Left colon (tissue), 2 donors: ENCODE measurements around the gene ECE1. TPM values are rescaled to one million over a fixed set of nuclear protein-coding genes. Genes with fewer than 3 reads are reported as not detected.
"Not testable (repeated sequence)": the region's sequence is repeated elsewhere in the genome, so short reads cannot be mapped to it uniquely, and the experiment has no call there.

Experiments
- ATAC-seq: fragments of 200-7000 bp; cut with Tn5 transposase; one replicate; pipeline ENCODE4 v1.9.1; 2020; ENCODE audit warnings: mild to moderate bottlenecking, moderate library complexity
- DNase-seq, 2 donors: peaks; one replicate each; pipeline ENCODE4 v3.0.0-alpha.2; 2020
- intact Hi-C, 2 donors: fragments of 100-400 bp; cut with DNase I in 1 of 2; cut with micrococcal nuclease in 1 of 2; formaldehyde crosslinking; loops; one replicate each; pipeline versions ENCODE4 v1.11.2 to v1.14.0; 2022; cut with DNase I, micrococcal nuclease
- total RNA-seq, 2 donors: library from RNA; stranded (reverse); fragmentation: NEBNext Ultra II Directional; extraction: Animal tissue kit (Norgen Biotek cat#: 25700); gene quantifications; one replicate each; pipeline ENCODE4 v1.2.1, GENCODE V29; 2021
- donor health status: DM: no; HTN: no; CAD: no.
- donor health status: DM: yes; HTN: yes; CAD: no.

Gene ECE1
- total RNA-seq, 2 donors from 2014 or later = 110 to 165 TPM

DNA sequence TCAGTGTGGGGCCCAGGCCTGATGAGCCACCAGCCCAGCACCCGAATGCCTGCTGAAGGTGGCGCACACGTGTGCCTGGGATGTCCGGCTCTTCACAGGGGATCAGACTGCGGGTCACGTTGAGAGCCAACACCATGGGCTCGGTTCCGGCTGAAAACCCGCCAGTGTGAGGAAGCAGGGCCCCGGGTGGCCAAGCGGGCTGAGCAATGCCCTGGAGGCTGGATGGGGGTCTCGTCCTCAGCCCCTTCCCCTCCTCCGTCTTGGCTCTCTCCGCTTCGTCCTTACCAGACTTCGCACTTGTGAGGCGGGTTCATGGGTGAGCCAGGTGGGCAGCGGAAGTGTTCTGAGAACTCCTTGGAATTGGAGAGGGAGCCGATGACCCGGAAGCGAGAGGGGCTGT lies 70.6 kb downstream of the ECE1 start:
- ATAC-seq = no peak
- intact Hi-C loops = loop anchor here in 1 of 2 donors (10.0 kb wide), 1 partner anchor 435 kb away; no protein-coding TSS in a partner anchor
- DNase-seq = no peak

DNA sequence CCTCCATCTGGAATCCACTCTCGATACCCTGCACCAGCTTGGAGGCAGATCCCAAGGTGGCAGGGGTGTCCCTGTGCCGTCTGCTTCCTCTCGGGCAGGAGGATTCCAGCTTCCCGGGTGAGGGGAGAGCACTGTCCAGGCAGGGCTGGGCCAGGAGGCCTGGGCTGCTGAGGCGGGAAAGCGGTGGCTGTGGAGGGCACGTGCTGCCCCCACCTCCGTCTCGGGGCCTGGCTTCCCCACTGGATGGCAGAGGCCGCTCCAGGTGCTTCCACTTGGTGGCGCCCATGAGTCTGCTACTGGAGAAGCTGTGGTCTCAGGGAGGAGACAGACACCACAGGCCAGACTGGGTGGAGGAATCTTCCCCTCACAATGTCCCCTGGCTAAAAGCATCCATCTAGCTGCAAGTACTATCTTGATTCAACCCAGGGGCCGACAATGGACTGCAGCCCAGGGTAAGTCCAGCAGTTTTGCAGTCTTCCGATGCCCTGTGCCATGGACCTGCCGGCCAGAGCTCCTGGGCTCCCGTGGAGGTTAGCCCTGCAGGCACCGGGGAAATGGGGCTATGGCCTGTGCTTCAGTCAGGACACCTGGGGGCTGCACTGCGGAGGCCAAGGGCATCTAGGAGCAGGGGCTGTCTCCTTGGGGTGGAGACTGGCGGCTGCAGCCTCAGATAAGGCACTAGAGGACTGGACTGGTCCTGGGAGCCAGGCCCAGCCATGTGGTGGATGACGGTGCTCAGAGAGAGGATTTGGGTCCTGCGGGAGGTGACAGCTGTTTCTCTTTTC lies 72.3 kb downstream of the ECE1 start:
- DNase-seq (peak in 1 of 2 donors; percentile 48), ATAC-seq (peak; percentile 48)
- intact Hi-C loops = no loop called here

DNA sequence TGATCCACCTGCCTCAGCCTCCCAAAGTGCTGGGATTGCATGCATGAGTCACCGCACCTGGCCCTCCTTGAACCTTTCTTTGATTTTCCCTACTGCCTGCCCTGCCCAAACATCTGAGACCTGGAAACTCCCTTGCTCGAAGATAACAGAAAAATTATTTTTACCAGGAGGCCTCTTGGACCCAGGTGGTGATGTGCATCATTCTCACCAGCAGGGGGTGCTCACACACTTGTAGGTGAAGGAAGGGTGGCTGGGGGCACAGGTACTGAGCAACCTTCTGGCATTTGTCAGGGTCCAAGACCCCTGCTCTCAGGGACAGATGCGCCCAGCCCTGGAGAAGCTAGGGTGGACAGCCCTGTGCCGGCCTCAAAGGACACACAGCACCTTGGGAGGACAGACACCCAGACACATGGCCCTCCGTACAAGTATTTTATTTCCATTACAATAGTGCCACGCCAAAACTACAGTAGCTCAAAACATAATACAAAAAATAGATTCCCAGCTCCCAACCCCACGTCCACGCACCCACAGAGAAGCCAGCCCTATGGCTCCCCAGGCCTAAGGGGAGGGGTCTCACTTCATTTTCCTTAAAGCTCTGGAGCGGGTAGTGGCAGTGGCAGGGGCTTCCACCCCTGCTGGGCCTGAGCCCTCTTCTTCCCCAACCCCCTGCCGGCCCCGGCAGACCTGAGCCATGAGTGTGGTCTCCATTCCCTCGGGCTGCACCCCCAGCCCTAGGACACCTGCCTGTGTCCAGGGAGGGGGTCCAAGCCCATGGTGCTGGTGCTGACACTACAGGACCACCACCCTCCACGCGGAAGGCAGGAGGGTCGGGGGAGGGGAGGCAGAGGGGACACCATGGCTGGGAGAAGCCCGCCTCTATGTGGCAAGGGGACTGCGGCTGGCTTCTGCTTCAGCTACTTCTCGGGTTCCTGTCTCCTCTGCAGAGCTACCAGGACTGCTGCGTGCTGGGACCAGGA lies 73.1 kb downstream of the ECE1 start:
- intact Hi-C loops = no loop called here
- DNase-seq (peak; percentile 39 to 69), ATAC-seq (peak; percentile 63)

DNA sequence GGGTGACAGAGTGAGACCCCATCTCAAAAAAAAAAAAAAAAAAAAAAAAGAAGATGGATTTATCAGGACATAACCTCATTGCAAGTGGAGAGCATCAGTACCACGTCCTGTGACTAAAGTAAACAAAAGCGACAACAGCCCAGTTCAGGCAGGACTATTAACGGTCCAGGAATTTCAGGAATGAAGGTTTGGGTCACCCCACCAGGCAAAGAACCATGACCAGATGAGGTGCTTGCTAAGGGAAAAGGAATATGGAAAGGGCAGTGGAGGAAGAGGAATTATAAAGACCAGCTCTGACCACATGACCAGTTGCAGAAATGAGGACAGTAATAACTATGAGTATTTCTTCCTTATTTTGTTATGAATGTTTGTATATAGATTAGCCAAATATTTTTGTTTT lies 78.1 kb downstream of the ECE1 start:
- intact Hi-C loops = no loop called here
- no peak for DNase-seq
- ATAC-seq = no peak

DNA sequence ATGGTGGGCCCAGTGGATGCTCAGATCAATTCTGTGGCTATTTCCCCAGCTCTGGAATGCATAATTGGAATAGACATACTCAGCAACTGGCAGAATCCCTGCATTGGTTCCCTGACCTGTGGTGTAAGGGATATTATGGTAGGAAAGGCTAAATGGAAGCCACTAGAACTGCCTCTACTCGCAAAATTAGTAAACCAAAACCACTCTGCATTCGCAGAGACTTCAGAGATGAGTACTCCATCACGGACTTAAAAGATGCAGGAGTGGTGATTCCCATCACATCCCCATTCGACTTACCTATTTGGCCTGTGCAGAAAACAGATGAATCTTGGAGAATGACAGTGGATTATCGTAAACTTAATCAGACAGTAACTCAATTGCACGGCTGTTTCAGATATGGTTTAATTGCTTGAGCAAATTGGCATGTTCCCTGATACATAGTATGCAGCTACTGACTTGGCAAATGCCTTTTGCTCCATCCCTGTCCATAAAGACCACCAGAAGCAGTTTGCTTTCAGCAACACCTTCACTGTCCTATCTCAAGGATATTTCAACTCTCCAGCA lies 82.0 kb downstream of the ECE1 start:
- intact Hi-C loops, ATAC-seq, DNase-seq: not testable (repeated sequence)

DNA sequence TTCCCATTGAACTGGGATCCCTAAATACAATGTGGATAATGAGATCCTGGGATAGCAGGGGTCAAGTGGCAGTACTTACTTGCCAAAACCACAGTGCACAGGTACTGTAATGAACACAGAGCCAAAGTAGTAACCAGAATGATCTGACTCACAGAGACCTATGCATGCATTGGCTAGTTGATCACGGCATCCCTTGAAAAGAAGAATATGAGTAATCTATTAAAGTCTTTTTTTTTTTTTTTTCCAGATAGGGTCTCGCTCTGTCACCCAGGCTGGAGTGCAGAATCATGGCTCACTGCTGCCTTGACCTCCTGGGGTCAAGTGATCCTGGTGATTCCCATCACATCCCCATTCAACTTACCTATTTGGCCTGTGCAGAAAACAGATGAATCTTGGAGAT lies 84.1 kb downstream of the ECE1 start:
- DNase-seq (no peak), ATAC-seq (no peak)
- intact Hi-C loops = no loop called here

DNA sequence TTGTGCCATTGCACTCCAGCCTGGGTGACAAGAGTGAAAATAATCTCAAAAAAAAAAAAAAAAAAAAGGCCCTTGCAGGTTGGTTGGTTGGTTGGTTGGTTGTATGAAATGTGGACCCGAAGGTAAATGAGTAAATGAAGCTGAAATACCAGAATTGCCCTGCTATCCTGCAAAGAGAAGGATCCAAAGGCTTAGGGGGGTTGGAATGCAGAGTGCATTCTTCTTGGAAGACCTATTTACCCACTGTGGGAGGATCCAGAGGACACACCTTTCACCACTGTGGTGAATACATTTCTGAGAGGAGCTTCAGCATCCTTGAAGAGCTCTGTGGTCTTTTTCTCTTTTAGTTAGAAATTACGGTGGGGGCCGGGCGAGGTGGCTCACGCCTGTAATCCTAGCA lies 84.8 kb downstream of the ECE1 start:
- ATAC-seq (no peak), DNase-seq (no peak)
- intact Hi-C loops = no loop called here

DNA sequence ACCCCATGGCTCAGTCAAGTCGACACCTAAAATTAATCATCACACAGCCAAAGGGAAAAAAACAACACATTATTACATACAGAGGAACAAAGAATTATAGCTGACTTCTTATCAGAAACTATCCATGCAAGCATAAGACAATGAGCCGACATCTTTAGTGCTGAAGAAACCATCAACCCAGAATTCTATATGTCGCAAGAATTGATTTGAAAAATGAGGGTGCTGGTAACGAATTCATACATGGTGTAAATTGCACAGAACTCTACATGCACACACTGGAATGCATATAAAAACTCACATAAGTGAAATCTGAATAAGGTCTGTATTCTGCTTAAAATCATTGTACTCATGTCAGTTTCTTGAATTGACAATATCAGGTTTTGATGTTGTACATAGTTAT lies 88.6 kb downstream of the ECE1 start:
- intact Hi-C loops = no loop called here
- DNase-seq = no peak
- ATAC-seq = no peak

DNA sequence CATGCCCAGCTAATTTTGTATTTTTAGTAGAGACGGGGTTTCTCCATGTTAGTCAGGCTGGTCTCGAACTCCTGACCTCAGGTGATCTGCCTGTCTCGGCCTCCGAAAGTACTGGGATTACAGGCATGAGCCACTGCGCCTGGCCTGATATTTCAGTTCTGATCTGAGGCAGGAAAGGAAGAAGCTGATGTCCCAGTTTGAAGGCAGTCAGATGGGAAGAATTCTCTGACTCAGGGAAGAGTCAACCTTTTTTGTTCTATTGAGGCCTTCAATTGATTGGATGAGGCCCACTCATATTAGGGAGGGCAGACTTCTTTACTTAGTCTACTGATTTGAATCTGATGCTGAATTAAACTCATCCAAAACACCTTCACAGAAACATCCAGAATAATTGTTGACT lies 89.0 kb downstream of the ECE1 start:
- ATAC-seq, DNase-seq, intact Hi-C loops: not testable (repeated sequence)

DNA sequence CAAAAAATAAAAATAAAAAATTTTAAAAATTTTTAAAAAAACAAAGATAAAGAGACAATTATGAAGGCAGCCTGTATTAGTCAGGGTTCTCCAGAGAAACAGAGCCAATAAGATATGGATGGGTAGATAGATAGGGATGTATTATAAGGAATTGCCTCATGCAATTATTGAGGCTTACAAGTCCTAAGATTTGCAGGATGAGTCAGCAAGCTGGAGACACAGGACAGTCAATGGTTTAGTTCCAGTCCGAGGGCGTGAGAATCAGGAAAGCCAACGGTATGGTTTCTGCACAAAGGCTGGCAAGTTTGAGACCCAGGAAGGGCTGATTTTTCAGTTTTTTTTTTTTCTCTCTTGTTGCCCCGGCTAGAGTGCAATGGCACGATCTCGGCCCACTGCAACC lies 89.5 kb downstream of the ECE1 start:
- ATAC-seq = no peak

DNA sequence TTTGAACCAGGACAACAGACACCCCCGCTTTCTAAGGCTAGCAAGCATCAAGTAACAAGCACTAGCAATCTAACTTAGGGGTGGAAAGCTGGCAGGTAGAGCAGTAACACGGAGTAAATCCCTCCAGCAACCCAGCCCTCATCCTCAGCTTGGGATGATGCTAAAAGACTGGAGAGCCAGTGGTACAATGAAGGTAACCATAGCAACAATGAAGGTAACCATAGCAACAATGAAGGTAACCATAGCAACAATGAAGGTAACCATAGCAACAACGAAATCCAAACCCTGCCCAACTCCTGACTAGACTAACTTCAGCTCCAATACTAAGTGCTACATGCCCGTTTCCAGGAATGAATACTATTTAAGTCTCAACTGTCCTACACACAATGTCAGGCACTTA lies 91.3 kb downstream of the ECE1 start:
- no peak for DNase-seq
- intact Hi-C loops = loop anchor here in 1 of 2 donors (5.0 kb wide), 1 partner anchor 502 kb away; no protein-coding TSS in a partner anchor
- no peak for ATAC-seq

More for the DNA sequence above, 89.5 kb downstream of the ECE1 start:
- intact Hi-C loops = no loop called here
- DNase-seq = no peak

DNA sequence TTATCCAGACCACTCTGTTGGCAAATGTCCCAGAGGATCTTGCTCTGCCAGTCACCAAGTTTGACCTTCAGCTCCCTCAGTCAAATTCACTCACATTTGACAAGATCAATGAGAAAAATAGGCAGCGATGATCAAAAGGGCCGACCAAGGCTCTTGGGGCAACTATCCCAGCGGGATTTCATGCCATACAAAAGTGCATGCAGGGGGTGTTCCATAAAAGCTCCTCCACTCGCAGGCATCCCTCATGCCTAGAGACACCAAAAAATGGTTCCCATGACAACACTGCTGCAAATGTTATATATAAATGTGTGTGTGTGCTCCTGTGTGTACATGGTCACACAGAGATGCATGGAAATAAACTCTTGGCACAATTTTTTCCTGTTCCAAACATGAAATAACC lies 97.4 kb downstream of the ECE1 start:
- ATAC-seq (no peak), DNase-seq (no peak)
- intact Hi-C loops = loop anchor here (5.0 kb wide), 2 partner anchors 211 to 496 kb away; no protein-coding TSS in a partner anchor

DNA sequence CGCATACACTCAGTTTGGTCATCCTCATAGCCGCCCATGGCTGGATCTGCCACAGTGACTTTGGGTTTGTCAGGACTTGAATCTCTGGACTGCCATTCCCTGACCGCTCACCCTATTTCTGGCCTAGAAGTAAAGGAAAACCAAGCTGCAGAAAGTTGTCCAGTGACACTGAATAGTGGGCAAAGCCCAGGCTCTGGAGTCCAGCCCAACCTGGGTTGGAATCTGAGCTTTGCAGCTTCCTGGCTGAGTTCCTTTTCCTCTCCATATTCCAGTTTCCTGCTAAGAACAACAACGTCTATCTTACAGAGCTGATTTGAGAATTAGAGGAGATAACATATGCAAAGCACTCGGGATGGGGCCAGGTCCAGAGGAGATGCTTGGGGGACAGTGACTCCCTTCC lies 98.0 kb downstream of the ECE1 start:
- no peak for DNase-seq
- no peak for ATAC-seq
- intact Hi-C loops = loop anchor here (5.0 kb wide), 2 partner anchors 210 to 495 kb away; no protein-coding TSS in a partner anchor

DNA sequence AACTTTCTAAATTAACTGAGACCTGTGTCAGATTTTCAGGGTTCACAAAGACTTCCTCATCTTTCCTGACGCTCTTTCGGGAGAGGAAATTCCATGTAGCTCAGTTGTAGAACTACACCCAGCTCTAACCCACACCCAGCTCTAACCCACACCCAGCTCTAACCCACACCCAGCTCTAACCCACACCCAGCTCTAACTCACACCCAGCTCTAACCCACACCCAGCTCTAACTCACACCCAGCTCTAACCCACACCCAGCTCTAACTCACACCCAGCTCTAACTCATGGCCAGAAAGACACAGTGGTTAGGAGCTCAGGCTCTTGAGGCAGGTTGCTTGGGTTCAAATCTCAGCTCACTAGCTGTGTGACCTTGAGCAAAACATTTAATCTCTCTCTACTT lies 99.5 kb downstream of the ECE1 start:
- ATAC-seq = peak; percentile 66
- intact Hi-C loops = loop anchor here (5.0 kb wide), 2 partner anchors 208 to 493 kb away; no protein-coding TSS in a partner anchor
- peak; percentile 19 to 51 for DNase-seq

DNA sequence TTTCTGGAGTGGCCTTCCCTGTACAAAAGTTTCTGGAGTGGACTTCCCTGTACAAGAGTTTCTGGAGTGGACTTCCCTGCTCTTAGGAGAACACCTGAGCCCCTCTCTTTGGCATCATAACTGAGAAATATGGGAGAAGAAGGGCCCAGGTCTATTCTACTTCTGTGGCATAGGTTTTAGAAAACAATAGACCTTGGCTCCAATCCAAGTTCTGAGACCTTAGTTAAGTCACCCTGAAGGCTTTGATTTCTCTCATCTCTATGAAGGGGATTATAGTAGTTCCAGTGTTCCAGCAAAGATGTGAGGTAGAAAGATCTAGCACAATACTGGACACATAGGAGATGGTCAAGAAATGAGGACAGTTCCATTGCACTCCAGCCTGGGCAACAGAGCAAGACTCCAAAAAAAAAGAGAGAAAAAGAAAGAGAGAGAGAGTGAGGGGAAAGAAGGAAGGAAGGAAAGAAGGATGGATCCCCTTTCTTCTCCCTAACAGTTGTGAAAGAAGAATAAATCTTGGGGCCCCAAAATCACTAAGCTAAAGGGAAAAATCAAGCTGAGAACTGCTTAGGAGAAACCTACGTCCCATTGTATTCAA lies 100.3 kb downstream of the ECE1 start:
- intact Hi-C loops = loop anchor here (5.0 to 10.0 kb wide), 3 partner anchors 205 to 493 kb away; no protein-coding TSS in a partner anchor
- ATAC-seq (peak; percentile 15), DNase-seq (no peak)

DNA sequence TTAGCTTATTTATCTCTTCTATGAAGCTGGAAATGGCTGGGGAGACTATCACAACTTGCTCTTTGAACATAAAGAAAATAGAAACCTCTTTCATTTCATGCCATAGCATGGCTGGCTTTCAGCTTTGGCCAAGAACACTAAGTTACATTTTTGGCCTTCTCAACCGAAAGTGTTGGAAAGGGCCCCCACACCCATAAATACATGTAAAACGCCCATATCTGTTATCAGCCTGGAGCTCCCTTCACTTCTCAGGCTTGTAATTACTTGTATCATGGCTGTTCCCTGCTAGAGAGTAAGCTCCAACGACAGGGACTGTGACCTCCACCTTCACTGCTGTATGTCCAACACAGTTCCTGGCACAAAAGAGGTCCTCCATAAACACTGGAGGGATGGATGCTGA lies 100.8 kb downstream of the ECE1 start:
- DNase-seq (no peak), ATAC-seq (peak; percentile 9)

DNA sequence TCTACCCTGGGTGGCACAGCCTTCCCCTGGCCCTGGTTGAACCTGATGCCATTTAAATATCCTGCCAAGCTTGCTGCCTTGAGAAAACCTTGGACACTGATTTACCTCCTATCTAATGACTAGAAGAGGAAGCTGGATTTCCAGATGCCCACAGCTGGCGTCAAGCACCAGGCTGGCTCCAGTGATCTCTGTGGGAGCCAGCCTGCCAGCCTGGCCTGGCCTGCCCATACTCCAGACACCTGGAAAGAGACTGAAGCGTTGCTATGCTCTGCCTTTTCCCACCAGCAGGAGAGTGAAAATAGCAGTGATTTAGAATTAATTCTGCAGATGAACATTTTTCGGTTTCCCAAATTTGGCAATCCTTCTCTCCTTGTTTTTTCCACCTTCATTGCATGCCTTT lies 102.0 kb downstream of the ECE1 start:
- intact Hi-C loops = loop anchor here in 1 of 2 donors (10.0 kb wide), 1 partner anchor 203 kb away; no protein-coding TSS in a partner anchor
- no peak for ATAC-seq
- DNase-seq = no peak

More for the DNA sequence above, 100.8 kb downstream of the ECE1 start:
- intact Hi-C loops = loop anchor here in 1 of 2 donors (10.0 kb wide), 1 partner anchor 205 kb away; no protein-coding TSS in a partner anchor

DNA sequence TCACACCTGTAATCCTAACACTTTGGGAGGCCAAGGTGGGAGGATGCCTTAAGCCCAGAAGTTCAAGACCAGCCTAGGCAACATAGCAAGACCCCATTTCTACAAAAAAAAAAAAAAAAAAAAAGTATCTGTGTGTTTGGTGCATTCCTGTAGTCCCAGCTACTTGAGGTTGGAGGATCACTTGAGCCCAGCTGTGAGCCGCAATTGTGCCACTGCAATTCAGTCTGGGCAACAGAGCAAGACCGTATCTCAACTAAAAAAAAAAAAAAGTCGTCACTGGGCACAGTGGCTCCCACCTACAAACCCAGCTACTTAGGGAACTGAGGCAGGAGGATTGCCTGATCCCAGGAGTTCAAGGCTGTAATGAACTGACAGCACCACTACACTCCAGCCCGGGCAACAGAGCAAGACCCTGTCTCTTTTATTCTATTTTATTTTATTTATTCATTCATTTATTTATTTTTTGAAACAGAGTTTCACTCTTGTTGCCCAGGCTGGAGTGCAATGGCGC lies 105.0 kb downstream of the ECE1 start:
- DNase-seq = no peak
- intact Hi-C loops = loop anchor here in 1 of 2 donors (10.0 kb wide), 1 partner anchor 200 kb away; no protein-coding TSS in a partner anchor
- no peak for ATAC-seq
